Measurements from ENCODE around the gene DPYSL5. TPM values are rescaled to one million over a fixed set of nuclear protein-coding genes. Genes with fewer than 3 reads are reported as not detected.

Gene DPYSL5
- total RNA-seq, 1 donor from 2014 or later, result 2.9 TPM

GRCh38 chr2:26983746-26984145 is 135.8 kb downstream of the DPYSL5 start:
- DNase-seq (ENCODE audit: low read depth), result no peak
- Histone ChIP-seq H3K36me3 (ENCODE audit: insufficient read depth, low read length) (no peaks in the 10 kb centered on the region), H3K4me1 (ENCODE audit: insufficient read depth, low read length) (peaks cover 21% of the 10 kb centered on the region), H3K27me3 (ENCODE audit: insufficient read depth, low read length) (no peaks in the 10 kb centered on the region), H4K20me1 (ENCODE audit: insufficient read depth, low read length) (peaks cover 55% of the 10 kb centered on the region), H3K4me3 (ENCODE audit: insufficient read depth, low read depth, low read length) (no peak overlapping the region), H3K27ac (ENCODE audit: low read depth, low read length) (no peak overlapping the region), H3K9ac (ENCODE audit: low read length) (no peak overlapping the region), H3K9me3 (ENCODE audit: insufficient read depth, low read depth, low read length) (no peaks in the 10 kb centered on the region), H3K79me2 (ENCODE audit: insufficient read depth, low read length) (no peaks in the 10 kb centered on the region), H3K4me2 (ENCODE audit: low read length) (no peak overlapping the region), H2AFZ (ENCODE audit: low read depth, low read length) (no peak overlapping the region)
- Mint-ChIP-seq H3K36me3 (ENCODE audit: low read depth, unreplicated experiment) (peaks cover 15% of the 10 kb centered on the region), H3K4me3 (ENCODE audit: unreplicated experiment) (no peak overlapping the region), H3K27me3 (ENCODE audit: low read depth, unreplicated experiment) (no peaks in the 10 kb centered on the region), H3K9me3 (ENCODE audit: unreplicated experiment) (peaks cover 2% of the 10 kb centered on the region), H3K27ac (ENCODE audit: unreplicated experiment) (no peak overlapping the region), H3K4me1 (ENCODE audit: low read depth, unreplicated experiment) (peaks cover 34% of the 10 kb centered on the region)
- FAIRE-seq, result no peak
- TF ChIP-seq EZH2 (IDR thresholded peaks at IDR 0.05; ENCODE audit: insufficient read depth, low read length), result no peak
- TF ChIP-seq CTCF (IDR thresholded peaks at IDR 0.05; ENCODE audit: insufficient read depth, low read depth, low read length), result no peak

GRCh38 chr2:26985807-26986206 is 137.9 kb downstream of the DPYSL5 start:
- Histone ChIP-seq H3K9me3 (ENCODE audit: insufficient read depth, low read depth, low read length) (no peaks in the 10 kb centered on the region), H3K27me3 (ENCODE audit: insufficient read depth, low read length) (no peaks in the 10 kb centered on the region), H3K4me2 (ENCODE audit: low read length) (no peak overlapping the region), H3K27ac (ENCODE audit: low read depth, low read length) (no peak overlapping the region), H3K4me1 (ENCODE audit: insufficient read depth, low read length) (peaks cover 24% of the 10 kb centered on the region), H3K4me3 (ENCODE audit: insufficient read depth, low read depth, low read length) (no peak overlapping the region), H2AFZ (ENCODE audit: low read depth, low read length) (no peak overlapping the region), H3K9ac (ENCODE audit: low read length) (no peak overlapping the region), H4K20me1 (ENCODE audit: insufficient read depth, low read length) (peaks cover 51% of the 10 kb centered on the region), H3K79me2 (ENCODE audit: insufficient read depth, low read length) (no peaks in the 10 kb centered on the region), H3K36me3 (ENCODE audit: insufficient read depth, low read length) (no peaks in the 10 kb centered on the region)
- H3K27me3 Mint-ChIP-seq (ENCODE audit: low read depth, unreplicated experiment), result no peaks in the 10 kb centered on the region
- DNase-seq (ENCODE audit: low read depth), result no peak
- H3K36me3 Mint-ChIP-seq (ENCODE audit: low read depth, unreplicated experiment), result peaks cover 13% of the 10 kb centered on the region
- H3K27ac Mint-ChIP-seq (ENCODE audit: unreplicated experiment), result no peak overlapping the region
- no peak overlapping the region for H3K4me3 Mint-ChIP-seq (ENCODE audit: unreplicated experiment)
- no peak for FAIRE-seq
- H3K4me1 Mint-ChIP-seq (ENCODE audit: low read depth, unreplicated experiment), result peaks cover 37% of the 10 kb centered on the region
- TF ChIP-seq CTCF (IDR thresholded peaks at IDR 0.05; ENCODE audit: insufficient read depth, low read depth, low read length) (no peak), EZH2 (IDR thresholded peaks at IDR 0.05; ENCODE audit: insufficient read depth, low read length) (no peak)
- H3K9me3 Mint-ChIP-seq (ENCODE audit: unreplicated experiment), result peaks cover 2% of the 10 kb centered on the region

- no peak for TF ChIP-seq CTCF (IDR thresholded peaks at IDR 0.05; ENCODE audit: insufficient read depth, low read depth, low read length)
- no peak for TF ChIP-seq EZH2 (IDR thresholded peaks at IDR 0.05; ENCODE audit: insufficient read depth, low read length)
Measured at GRCh38 chr2:26986576-26986975, 138.6 kb downstream of the DPYSL5 start.

More at GRCh38 chr2:26986576-26986975, 138.6 kb downstream of the DPYSL5 start:
- H3K27ac ChIP-seq (ENCODE audit: low read depth, low read length), result no peak overlapping the region
- H3K4me3 ChIP-seq (ENCODE audit: insufficient read depth, low read depth, low read length), result no peak overlapping the region
- H3K79me2 ChIP-seq (ENCODE audit: insufficient read depth, low read length), result no peaks in the 10 kb centered on the region
- no peak overlapping the region for H3K9ac ChIP-seq (ENCODE audit: low read length)
- no peaks in the 10 kb centered on the region for H3K9me3 ChIP-seq (ENCODE audit: insufficient read depth, low read depth, low read length)
- H3K4me1 Mint-ChIP-seq (ENCODE audit: low read depth, unreplicated experiment), result peaks cover 42% of the 10 kb centered on the region
- H3K9me3 Mint-ChIP-seq (ENCODE audit: unreplicated experiment), result peaks cover 2% of the 10 kb centered on the region
- peaks cover 24% of the 10 kb centered on the region for H3K4me1 ChIP-seq (ENCODE audit: insufficient read depth, low read length)
- H2AFZ ChIP-seq (ENCODE audit: low read depth, low read length), result no peak overlapping the region
- H3K36me3 Mint-ChIP-seq (ENCODE audit: low read depth, unreplicated experiment), result peaks cover 13% of the 10 kb centered on the region
- H3K27me3 Mint-ChIP-seq (ENCODE audit: low read depth, unreplicated experiment), result no peaks in the 10 kb centered on the region
- no peak overlapping the region for H3K27ac Mint-ChIP-seq (ENCODE audit: unreplicated experiment)
- H3K27me3 ChIP-seq (ENCODE audit: insufficient read depth, low read length), result no peaks in the 10 kb centered on the region
- peaks cover 49% of the 10 kb centered on the region for H4K20me1 ChIP-seq (ENCODE audit: insufficient read depth, low read length)
- H3K4me3 Mint-ChIP-seq (ENCODE audit: unreplicated experiment), result no peak overlapping the region
- DNase-seq (ENCODE audit: low read depth), result peak; percentile 57
- no peak for FAIRE-seq
- no peak overlapping the region for H3K4me2 ChIP-seq (ENCODE audit: low read length)
- H3K36me3 ChIP-seq (ENCODE audit: insufficient read depth, low read length), result no peaks in the 10 kb centered on the region

Data from astrocyte (in vitro differentiated cells and primary cell).